WI38 (cell line): ENCODE measurements around the gene FMN2.

Experiments used
- H3K4me3 ChIP-seq: 2 replicates; pipeline ENCODE4 v1.5.1; 2011; ENCODE audit warnings: low read depth, mild to moderate bottlenecking, control low read depth, low read length
- TF ChIP-seq, protein P1 (sequence below): IDR thresholded peaks from 2 replicates; pipeline ENCODE4 v1.5.1; 2012; ENCODE audit warnings: low read depth, mild to moderate bottlenecking, control low read depth, low read length

FMN2 gene

DNA sequence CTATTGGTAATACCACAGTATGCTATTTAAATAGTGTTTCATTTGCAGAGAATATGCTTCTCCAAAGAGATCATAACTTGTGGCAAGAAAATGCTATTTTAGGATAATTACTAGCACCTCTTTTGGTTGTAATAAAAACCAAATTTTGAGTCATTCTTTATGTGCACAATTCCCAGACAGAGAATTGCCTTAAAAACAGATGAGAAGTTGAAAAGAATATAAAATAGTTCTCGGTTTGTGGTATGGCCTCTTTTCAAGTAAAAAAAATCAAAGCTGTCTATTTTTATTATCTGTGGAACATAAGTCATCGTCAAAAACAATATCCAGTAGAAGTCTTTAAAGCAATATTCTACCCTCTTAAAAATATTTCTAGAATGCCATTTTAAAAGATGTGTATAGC is 334.4 kb downstream of the FMN2 start:
- TF ChIP-seq, protein P1, sequence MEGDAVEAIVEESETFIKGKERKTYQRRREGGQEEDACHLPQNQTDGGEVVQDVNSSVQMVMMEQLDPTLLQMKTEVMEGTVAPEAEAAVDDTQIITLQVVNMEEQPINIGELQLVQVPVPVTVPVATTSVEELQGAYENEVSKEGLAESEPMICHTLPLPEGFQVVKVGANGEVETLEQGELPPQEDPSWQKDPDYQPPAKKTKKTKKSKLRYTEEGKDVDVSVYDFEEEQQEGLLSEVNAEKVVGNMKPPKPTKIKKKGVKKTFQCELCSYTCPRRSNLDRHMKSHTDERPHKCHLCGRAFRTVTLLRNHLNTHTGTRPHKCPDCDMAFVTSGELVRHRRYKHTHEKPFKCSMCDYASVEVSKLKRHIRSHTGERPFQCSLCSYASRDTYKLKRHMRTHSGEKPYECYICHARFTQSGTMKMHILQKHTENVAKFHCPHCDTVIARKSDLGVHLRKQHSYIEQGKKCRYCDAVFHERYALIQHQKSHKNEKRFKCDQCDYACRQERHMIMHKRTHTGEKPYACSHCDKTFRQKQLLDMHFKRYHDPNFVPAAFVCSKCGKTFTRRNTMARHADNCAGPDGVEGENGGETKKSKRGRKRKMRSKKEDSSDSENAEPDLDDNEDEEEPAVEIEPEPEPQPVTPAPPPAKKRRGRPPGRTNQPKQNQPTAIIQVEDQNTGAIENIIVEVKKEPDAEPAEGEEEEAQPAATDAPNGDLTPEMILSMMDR = no peak
- H3K4me3 ChIP-seq = no peak overlapping the region

DNA sequence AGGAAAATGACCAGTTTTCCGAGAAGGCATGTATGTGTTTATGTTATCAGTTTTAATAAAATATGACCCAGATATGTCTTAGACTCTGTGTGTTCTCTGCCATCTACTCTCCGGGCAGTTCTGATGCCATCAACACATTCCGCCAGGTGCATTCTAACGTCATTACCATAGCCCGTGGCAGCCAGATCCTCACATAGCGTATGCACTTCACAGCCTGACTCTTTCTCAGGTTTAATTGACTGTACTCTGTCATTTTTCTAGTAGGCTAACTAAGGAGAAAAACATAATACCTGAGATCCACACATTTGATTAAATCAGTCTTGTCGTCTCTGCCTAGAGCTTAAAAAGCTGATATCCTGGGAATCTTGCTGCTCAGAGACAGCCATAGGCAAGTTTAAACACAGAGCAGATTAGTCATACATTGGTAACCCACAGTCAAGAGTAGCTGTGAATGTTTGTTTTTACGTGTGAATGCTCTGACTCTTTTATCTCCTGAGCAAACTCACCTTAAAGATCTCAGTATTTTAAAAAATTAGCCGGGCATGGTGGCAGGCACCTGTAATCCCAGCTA is 344.4 kb downstream of the FMN2 start:
- no peak overlapping the region for H3K4me3 ChIP-seq
- TF ChIP-seq, protein P1 = no peak

DNA sequence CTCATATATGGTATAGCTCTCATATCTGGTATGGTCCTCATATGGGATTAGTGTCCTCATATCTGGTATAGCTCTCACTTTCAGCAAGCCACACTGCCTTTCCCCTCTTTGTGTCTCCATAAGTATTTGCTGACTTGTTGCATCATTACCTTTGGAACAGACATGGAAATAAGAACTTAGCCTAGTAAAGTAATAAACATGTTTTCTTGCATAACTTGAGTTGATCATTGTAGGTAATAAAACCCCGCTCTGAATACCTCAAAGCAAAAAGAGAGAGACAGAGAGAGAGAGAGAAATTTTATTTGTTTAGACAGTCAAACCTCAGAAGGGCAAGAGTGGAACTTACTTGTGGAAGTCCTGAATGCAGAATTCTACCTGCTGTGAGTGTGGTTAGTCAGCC is 350.0 kb downstream of the FMN2 start:
- H3K4me3 ChIP-seq = no peak overlapping the region
- TF ChIP-seq, protein P1 = no peak

DNA sequence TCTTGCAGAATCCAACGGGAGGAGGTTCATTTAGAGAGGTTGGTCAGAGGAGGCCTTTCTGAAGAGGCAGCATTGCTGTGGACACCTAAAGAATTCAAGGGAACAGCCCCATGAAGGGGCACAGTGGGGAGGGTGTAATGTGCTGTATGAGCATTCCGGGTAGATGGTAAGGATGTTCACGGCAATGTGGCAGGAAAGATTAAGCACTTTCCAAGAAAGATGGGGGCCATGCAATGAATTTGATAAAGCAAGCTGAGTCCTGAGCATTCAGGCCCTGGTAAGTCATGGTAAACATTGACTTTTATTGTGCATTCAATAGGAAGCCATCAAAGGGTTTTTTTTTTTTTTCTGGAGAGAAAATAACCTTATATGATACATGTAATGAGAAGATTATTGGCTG is 353.7 kb downstream of the FMN2 start:
- TF ChIP-seq, protein P1 = no peak

DNA sequence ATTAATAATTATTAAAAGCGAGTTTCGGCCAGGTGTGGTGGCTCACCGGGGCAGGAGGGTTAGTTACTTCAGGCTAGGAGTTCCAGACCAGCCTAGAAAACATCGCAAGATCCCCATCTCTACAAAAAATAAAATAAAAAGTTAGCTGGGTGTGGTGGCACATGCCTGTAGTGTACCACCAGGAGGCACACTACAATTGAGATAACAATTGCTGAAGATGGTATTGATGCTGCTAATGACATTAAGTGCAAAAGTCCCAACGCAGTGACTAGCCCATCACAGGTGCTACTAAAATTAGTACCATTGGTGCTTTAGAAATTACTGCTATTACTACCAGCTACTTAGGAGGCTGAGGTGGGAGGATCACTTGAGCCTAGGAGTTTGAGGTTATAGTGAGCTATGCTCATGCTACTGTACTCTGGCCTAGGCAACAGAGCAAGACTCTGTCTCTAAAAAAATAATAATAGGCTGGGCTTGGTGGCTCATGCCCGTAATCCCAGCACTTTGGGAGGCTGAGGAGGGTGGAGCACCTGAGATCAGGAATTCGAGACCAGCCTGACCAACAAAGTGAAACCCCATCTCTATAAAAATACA is 363.6 kb downstream of the FMN2 start:
- TF ChIP-seq, protein P1 = peak; percentile 37
- no peak overlapping the region for H3K4me3 ChIP-seq

More for the DNA sequence above, 353.7 kb downstream of the FMN2 start:
- no peak overlapping the region for H3K4me3 ChIP-seq

DNA sequence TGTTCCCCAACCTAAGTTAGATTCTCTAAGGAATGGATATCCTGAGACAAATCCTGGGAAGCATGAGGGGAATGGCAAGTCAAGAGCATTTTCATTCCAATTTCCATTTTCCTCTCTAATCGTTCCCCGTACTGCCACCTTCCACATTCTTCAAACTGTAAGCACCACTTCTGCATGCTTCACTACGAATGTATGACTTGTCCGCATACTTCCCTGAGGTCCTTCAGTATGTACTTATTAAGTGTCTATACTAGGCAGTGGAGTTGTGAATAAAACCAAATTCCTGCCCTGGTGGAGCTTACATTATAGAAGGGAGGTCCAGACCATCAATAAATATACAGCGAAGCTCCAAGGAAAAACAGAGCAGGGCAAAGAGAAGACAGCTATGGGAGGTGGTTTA is 365.5 kb downstream of the FMN2 start:
- TF ChIP-seq, protein P1 = no peak
- no peak overlapping the region for H3K4me3 ChIP-seq

DNA sequence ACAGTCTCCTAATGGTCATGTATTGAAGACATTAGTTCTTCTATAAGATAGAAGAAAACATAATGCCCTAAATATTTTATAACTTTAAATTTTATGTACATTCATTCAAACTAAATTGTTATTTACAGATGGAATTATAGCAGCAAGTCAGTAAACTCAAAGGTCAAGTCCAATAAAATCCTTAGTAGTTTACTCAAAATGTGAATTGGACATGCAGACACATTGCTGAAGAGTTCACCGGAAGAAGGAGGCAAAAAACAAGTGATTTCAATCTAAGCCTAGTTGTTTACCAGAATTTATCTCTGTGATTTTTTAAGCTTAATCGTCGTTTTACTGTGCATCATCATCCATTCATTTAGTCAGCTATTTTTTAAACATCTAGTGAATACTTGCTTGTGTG is 370.6 kb downstream of the FMN2 start:
- no peak overlapping the region for H3K4me3 ChIP-seq
- TF ChIP-seq, protein P1 = no peak
